Esophagus squamous epithelium (tissue), 4 donors: ENCODE results near the gene RER1.

Experiments used
- CTCF ChIP-seq, 6 experiments: fragments of 450-650 bp in 4 of 6; fragments of 200-600 bp in 2 of 6; sonication (generic) in 2 of 6; IDR thresholded peaks; one replicate each; pipeline ENCODE4 v1.5.1; 2016 to 2019; ENCODE audit warnings: antibody characterized with exemption in 6 of 6, mild to moderate bottlenecking in 4 of 6, moderate library complexity in 4 of 6
- POLR2A ChIP-seq, 4 donors: fragments of 450-650 bp; IDR thresholded peaks; one replicate each; pipeline ENCODE4 v1.6.1; 2017; ENCODE audit warnings: antibody characterized with exemption in 4 of 4, mild to moderate bottlenecking in 4 of 4, moderate library complexity in 3 of 4

DNA sequence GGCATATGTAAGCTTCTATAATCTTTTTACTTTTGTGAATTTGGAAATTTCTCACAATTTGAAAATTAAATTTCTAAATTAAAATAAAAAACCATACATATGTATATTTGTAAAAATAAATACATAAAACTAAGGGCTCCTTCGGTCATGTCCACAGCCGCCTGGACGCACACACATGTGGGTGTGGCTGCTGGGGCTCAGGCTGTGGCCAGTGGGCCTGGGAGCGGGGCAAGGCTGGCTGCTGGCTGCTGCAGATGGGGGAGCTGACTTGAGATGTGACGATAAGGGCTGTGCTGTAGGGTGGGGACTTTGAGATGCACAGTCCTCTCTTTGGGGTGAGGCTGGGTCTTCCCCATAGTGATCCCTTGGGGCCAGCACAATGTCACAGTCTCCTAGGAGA is 4.8 kb downstream of the RER1 start:
- TF ChIP-seq CTCF (IDR thresholded peaks at IDR 0.05) (no peak), POLR2A (IDR thresholded peaks at IDR 0.05) (no peak)
